C4-2B (cell line): Measurements from ENCODE around the gene FBXL17.

Experiments
- CTCF ChIP-seq: fragments of 450-650 bp; conservative IDR thresholded peaks from 2 replicates; pipeline ENCODE4 v1.5.1; 2017; ENCODE audit warnings: mild to moderate bottlenecking
- ZFX ChIP-seq: fragments of 450-650 bp; IDR thresholded peaks from 2 replicates; pipeline ENCODE4 v1.6.1; 2017

GRCh38 chr5:108201721-108202120 lies 180.2 kb downstream of the FBXL17 start:
- TF ChIP-seq CTCF (no peak), ZFX (no peak)
